HL-60 (cell line): Measurements from ENCODE around the gene MST1.
"Not testable (repeated sequence)": the region's sequence is repeated elsewhere in the genome, so short reads cannot be mapped to it uniquely, and the experiment has no call there.

Experiments used
- CTCF ChIP-seq: IDR thresholded peaks from one replicate; pipeline ENCODE4 v1.5.1; 2011; ENCODE audit warnings: low read length, control low read depth, inconsistent platforms; ENCODE audit not compliant: insufficient read depth
- POLR2AphosphoS5 ChIP-seq: IDR thresholded peaks from 2 replicates; pipeline ENCODE4 v1.6.1; 2012; ENCODE audit warnings: low read depth
- REST ChIP-seq: IDR thresholded peaks from 2 replicates; pipeline ENCODE4 v1.6.1; 2012; ENCODE audit warnings: low read depth; ENCODE audit not compliant: insufficient replicate concordance
- SPI1 ChIP-seq: IDR thresholded peaks from 2 replicates; pipeline ENCODE4 v1.6.1; 2012; ENCODE audit warnings: low read depth, mild to moderate bottlenecking, borderline replicate concordance

- not testable (repeated sequence) for TF ChIP-seq REST, POLR2AphosphoS5, CTCF, SPI1
Measured at GRCh38 chr3:49691481-49691880, 2.2 kb upstream of the MST1 start.
